KOPT-K1 (cell line): Measurements from ENCODE around the gene TMEM38A.

Experiments used
- H3K27ac ChIP-seq: fragments of 200-600 bp; sonication (generic); 2 replicates; pipeline ENCODE4 v1.5.1; 2016; ENCODE audit warnings: antibody characterized with exemption, mild to moderate bottlenecking, low read depth, low read length; ENCODE audit not compliant: poor library complexity, severe bottlenecking
- H3K36me3 ChIP-seq: fragments of 200-600 bp; sonication (generic); 2 replicates; pipeline ENCODE4 v1.5.1; 2017; ENCODE audit warnings: antibody characterized with exemption, mild to moderate bottlenecking, low read length, moderate library complexity; ENCODE audit not compliant: insufficient read depth
- H3K9me3 ChIP-seq: fragments of 200-600 bp; sonication (generic); 2 replicates; pipeline ENCODE4 v1.5.1; 2017; ENCODE audit warnings: antibody characterized with exemption, low read length, mild to moderate bottlenecking; ENCODE audit not compliant: insufficient read depth, poor library complexity, severe bottlenecking

The TMEM38A gene

DNA sequence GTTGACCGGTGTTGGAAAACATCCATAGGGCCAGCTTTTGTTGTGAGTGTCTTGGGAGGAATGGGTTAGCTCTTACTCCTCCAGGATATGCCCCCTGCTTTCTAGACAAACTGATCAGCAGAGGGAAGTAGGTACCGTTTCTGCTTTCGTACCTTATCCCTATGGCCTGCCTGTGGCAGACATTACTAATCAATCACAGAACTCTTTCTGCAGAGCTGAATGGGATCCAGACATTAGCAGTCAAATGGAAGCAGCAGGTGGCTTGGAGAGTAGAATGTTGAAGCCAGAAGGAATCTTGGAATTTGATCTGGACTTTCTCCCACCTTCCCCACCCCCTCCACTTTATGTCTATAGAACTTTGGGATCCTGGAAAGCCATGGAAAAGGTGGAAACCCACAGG lies 75.8 kb downstream of the TMEM38A start:
- Histone ChIP-seq H3K27ac (no peak overlapping the region), H3K9me3 (no peaks in the 10 kb centered on the region), H3K36me3 (no peaks in the 10 kb centered on the region)

DNA sequence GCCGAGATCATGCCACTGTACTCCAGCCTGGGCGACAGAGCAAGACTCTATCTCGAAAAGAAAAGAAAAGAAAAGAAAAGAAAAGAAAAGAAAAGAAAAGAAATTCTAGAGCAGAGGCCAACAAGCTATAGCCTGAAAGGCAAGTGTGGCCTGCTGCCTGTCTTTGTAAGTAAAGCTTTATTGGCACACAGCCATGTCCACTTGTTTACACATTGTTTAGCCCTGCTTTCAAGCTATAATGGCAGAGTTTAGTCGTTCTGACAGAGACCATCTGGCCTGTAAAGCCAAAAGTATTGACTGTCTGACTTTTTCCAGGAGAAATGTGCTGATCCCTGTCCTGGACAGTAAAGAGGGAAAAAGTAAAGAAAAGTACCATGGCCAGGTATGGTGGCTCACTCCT lies 77.0 kb downstream of the TMEM38A start:
- Histone ChIP-seq H3K9me3 (no peaks in the 10 kb centered on the region), H3K27ac (no peak overlapping the region), H3K36me3 (no peaks in the 10 kb centered on the region)

DNA sequence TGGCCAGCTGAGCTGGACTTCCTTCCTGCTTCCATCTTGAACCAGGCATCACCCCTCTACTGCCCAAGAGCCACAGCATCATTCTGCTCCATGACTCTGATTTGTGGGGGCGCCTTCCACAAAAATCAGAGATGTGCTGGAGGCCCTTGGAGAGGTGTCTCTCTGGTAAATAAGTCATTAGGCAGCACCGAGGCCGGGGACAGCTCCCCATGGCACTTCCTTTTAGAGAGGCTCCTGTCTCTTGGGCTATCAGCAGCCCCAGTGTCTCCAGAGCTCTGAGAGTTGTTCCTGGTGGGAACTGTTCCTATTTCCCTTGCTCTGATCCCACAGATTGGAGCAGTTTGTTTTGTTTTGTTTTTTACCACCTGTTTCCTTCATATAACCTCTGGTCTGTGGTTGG lies 78.6 kb downstream of the TMEM38A start:
- Histone ChIP-seq H3K36me3 (no peaks in the 10 kb centered on the region), H3K27ac (no peak overlapping the region)

More for the DNA sequence above, 78.6 kb downstream of the TMEM38A start:
- no peaks in the 10 kb centered on the region for H3K9me3 ChIP-seq
